DND-41 (cell line): ENCODE data around the gene WDR47.

Source experiments
- EZH2 ChIP-seq: IDR thresholded peaks from 3 replicates; pipeline ENCODE4 v1.6.1; 2012; ENCODE audit warnings: borderline replicate concordance, low read depth, mild to moderate bottlenecking, moderate library complexity, low read length, inconsistent platforms; ENCODE audit not compliant: severe bottlenecking
- TF ChIP-seq, protein P1 (sequence below): IDR thresholded peaks from 2 replicates; pipeline ENCODE4 v1.5.1; 2012; ENCODE audit warnings: borderline replicate concordance, low read length, moderate library complexity, mild to moderate bottlenecking; ENCODE audit not compliant: poor library complexity, severe bottlenecking; ENCODE audit errors: extremely low read depth

GRCh38 chr1:109089242-109090015 lies 47.5 kb upstream of the WDR47 start:
- TF ChIP-seq EZH2, result no peak
- TF ChIP-seq, protein P1, sequence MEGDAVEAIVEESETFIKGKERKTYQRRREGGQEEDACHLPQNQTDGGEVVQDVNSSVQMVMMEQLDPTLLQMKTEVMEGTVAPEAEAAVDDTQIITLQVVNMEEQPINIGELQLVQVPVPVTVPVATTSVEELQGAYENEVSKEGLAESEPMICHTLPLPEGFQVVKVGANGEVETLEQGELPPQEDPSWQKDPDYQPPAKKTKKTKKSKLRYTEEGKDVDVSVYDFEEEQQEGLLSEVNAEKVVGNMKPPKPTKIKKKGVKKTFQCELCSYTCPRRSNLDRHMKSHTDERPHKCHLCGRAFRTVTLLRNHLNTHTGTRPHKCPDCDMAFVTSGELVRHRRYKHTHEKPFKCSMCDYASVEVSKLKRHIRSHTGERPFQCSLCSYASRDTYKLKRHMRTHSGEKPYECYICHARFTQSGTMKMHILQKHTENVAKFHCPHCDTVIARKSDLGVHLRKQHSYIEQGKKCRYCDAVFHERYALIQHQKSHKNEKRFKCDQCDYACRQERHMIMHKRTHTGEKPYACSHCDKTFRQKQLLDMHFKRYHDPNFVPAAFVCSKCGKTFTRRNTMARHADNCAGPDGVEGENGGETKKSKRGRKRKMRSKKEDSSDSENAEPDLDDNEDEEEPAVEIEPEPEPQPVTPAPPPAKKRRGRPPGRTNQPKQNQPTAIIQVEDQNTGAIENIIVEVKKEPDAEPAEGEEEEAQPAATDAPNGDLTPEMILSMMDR, result peak; percentile 83
